OCI-LY1 (cell line): Measurements from ENCODE around the gene ADCY9.

Experiments used
- H2AFZ ChIP-seq: fragments of 200-600 bp; sonication (generic), shearing (Covaris generic); 2 replicates; pipeline ENCODE4 v1.6.0; 2014; ENCODE audit warnings: antibody characterized with exemption, mild to moderate bottlenecking, low read length
- H3F3A ChIP-seq: fragments of 200-600 bp; sonication (generic), shearing (Covaris generic); 2 replicates; pipeline ENCODE4 v1.6.0; 2014; ENCODE audit warnings: mild to moderate bottlenecking, antibody characterized with exemption, low read length, moderate library complexity; ENCODE audit not compliant: insufficient read depth
- H3K27ac ChIP-seq: fragments of 200-600 bp; sonication (generic); 2 replicates; pipeline ENCODE4 v1.5.1; 2014; ENCODE audit warnings: low read length, mixed run types, mild to moderate bottlenecking, low read depth; ENCODE audit not compliant: poor library complexity, severe bottlenecking
- H3K27me3 ChIP-seq: fragments of 200-600 bp; sonication (generic); 2 replicates; pipeline ENCODE4 v1.6.0; 2014; ENCODE audit warnings: antibody characterized with exemption, mild to moderate bottlenecking, low read length, moderate library complexity; ENCODE audit not compliant: insufficient read depth
- H3K36me3 ChIP-seq: fragments of 200-600 bp; sonication (generic); 2 replicates; pipeline ENCODE4 v1.6.1; 2014; ENCODE audit warnings: mild to moderate bottlenecking, antibody characterized with exemption, low read length, moderate library complexity, mixed read lengths; ENCODE audit not compliant: insufficient read depth
- H3K4me1 ChIP-seq: fragments of 200-600 bp; sonication (generic); 2 replicates; pipeline ENCODE4 v1.5.1; 2014; ENCODE audit warnings: mild to moderate bottlenecking, low read length, moderate library complexity; ENCODE audit not compliant: insufficient read depth, severe bottlenecking
- H3K4me2 ChIP-seq: fragments of 200-600 bp; sonication (generic), shearing (Covaris generic); 2 replicates; pipeline ENCODE4 v1.6.1; 2014; ENCODE audit warnings: low read length
- H3K4me3 ChIP-seq: fragments of 200-600 bp; sonication (generic); 2 replicates; pipeline ENCODE4 v1.5.1; 2014; ENCODE audit warnings: low read length, low read depth, mild to moderate bottlenecking, mixed read lengths; ENCODE audit not compliant: poor library complexity, severe bottlenecking
- H3K79me2 ChIP-seq: fragments of 200-600 bp; shearing (Covaris generic); 2 replicates; pipeline ENCODE4 v1.6.1; 2016; ENCODE audit warnings: mixed run types, low read length, mixed read lengths; ENCODE audit not compliant: insufficient read depth
- H3K9ac ChIP-seq: fragments of 200-600 bp; sonication (generic), shearing (Covaris generic); 2 replicates; pipeline ENCODE4 v1.6.1; 2014; ENCODE audit warnings: mild to moderate bottlenecking, low read length, mixed read lengths
- H3K9me2 ChIP-seq: fragments of 200-600 bp; sonication (generic), shearing (Covaris generic); 2 replicates; pipeline ENCODE4 v1.6.1; 2014; ENCODE audit warnings: low read depth, mild to moderate bottlenecking, low read length, mixed read lengths
- H3K9me3 ChIP-seq: fragments of 200-600 bp; shearing (Covaris generic); 2 replicates; pipeline ENCODE4 v1.6.1; 2014; ENCODE audit warnings: low read length, mixed read lengths
- H4K20me1 ChIP-seq: fragments of 200-600 bp; sonication (generic), shearing (Covaris generic); 2 replicates; pipeline ENCODE4 v1.6.0; 2016; ENCODE audit warnings: mild to moderate bottlenecking, low read length; ENCODE audit not compliant: insufficient read depth
- CTCF ChIP-seq: fragments of 200-600 bp; sonication (generic), shearing (Covaris generic); IDR thresholded peaks from 2 replicates; pipeline ENCODE4 v1.5.1; 2017; ENCODE audit warnings: mild to moderate bottlenecking, antibody characterized with exemption, low read length, moderate library complexity, mixed read lengths
- EZH2 ChIP-seq: fragments of 200-600 bp; sonication (generic), shearing (Covaris generic); IDR thresholded peaks from 2 replicates; pipeline ENCODE4 v1.8.0; 2017; ENCODE audit warnings: borderline replicate concordance, mixed run types, mild to moderate bottlenecking, antibody characterized with exemption, low read length, moderate library complexity, mixed read lengths

Gene ADCY9

DNA sequence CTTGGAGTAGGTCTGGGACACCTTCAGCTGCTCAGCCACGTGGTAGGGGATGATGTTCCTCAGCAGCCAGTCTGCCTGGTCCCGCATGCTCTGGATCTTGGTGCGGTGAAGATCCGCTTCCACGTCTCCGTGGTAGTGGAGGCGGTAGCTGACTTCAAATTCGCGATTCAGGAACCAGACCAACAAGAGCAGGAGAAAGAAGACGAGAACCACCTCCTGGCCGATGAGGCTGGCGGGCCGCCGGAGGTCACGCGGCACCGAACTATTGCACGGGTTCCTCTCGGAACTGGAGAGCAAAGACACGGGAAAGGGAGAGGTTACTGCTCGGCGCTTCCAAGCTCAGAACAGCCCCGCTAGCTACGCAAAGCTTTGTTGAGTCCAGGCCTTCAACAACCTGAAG lies 149.6 kb downstream of the ADCY9 start:
- no peaks in the 10 kb centered on the region for H3K9me3 ChIP-seq
- no peak overlapping the region for H3K4me2 ChIP-seq
- no peak overlapping the region for H3K27ac ChIP-seq
- no peaks in the 10 kb centered on the region for H3F3A ChIP-seq
- H3K36me3 ChIP-seq, result no peaks in the 10 kb centered on the region; the same call in 1 of the 2 replicates
- no peaks in the 10 kb centered on the region for H3K9me2 ChIP-seq
- H3K79me2 ChIP-seq, result no peaks in the 10 kb centered on the region
- H4K20me1 ChIP-seq, result no peaks in the 10 kb centered on the region
- no peak overlapping the region for H3K4me3 ChIP-seq
- no peak overlapping the region for H2AFZ ChIP-seq
- H3K9ac ChIP-seq, result no peak overlapping the region
- TF ChIP-seq CTCF, result no peak
- TF ChIP-seq EZH2, result no peak
- H3K27me3 ChIP-seq, result peaks cover 15% of the 10 kb centered on the region; the same call in 1 of the 2 replicates
- H3K4me1 ChIP-seq, result no peaks in the 10 kb centered on the region

GRCh38 chr16:3965781-3966582 lies 150.3 kb downstream of the ADCY9 start:
- Histone ChIP-seq H3K79me2 (no peaks in the 10 kb centered on the region), H3K9me2 (no peaks in the 10 kb centered on the region), H3K27ac (no peak overlapping the region), H2AFZ (no peak overlapping the region), H3K9me3 (no peaks in the 10 kb centered on the region), H3K36me3 (no peaks in the 10 kb centered on the region; the same call in 1 of the 2 replicates), H3K4me2 (no peak overlapping the region), H3K4me3 (no peak overlapping the region), H3K4me1 (no peaks in the 10 kb centered on the region), H3K27me3 (peaks cover 11% of the 10 kb centered on the region; the same call in 1 of the 2 replicates), H3K9ac (no peak overlapping the region), H3F3A (no peaks in the 10 kb centered on the region), H4K20me1 (no peaks in the 10 kb centered on the region)
- TF ChIP-seq CTCF, result no peak
- no peak for TF ChIP-seq EZH2

- Histone ChIP-seq H3K27me3 (peaks cover 5% of the 10 kb centered on the region; the same call in 1 of the 2 replicates), H3K36me3 (no peaks in the 10 kb centered on the region), H3K9me2 (no peaks in the 10 kb centered on the region), H3K4me3 (no peak overlapping the region), H3K27ac (no peak overlapping the region), H3K79me2 (no peaks in the 10 kb centered on the region), H3K4me1 (no peaks in the 10 kb centered on the region), H3K9me3 (no peaks in the 10 kb centered on the region), H3K4me2 (no peak overlapping the region), H4K20me1 (no peaks in the 10 kb centered on the region), H2AFZ (no peak overlapping the region), H3K9ac (no peak overlapping the region), H3F3A (no peaks in the 10 kb centered on the region)
- no peak for TF ChIP-seq EZH2
- TF ChIP-seq CTCF, result no peak
Observed at GRCh38 chr16:3965306-3965705, 150.9 kb downstream of the ADCY9 start.
